ENCODE data around the gene APBA3. TPM values are rescaled to one million over a fixed set of nuclear protein-coding genes. Genes with fewer than 3 reads are reported as not detected.

The APBA3 gene
- total RNA-seq, 2 experiments from 2014 or later = 45.8 to 50.0 TPM

DNA sequence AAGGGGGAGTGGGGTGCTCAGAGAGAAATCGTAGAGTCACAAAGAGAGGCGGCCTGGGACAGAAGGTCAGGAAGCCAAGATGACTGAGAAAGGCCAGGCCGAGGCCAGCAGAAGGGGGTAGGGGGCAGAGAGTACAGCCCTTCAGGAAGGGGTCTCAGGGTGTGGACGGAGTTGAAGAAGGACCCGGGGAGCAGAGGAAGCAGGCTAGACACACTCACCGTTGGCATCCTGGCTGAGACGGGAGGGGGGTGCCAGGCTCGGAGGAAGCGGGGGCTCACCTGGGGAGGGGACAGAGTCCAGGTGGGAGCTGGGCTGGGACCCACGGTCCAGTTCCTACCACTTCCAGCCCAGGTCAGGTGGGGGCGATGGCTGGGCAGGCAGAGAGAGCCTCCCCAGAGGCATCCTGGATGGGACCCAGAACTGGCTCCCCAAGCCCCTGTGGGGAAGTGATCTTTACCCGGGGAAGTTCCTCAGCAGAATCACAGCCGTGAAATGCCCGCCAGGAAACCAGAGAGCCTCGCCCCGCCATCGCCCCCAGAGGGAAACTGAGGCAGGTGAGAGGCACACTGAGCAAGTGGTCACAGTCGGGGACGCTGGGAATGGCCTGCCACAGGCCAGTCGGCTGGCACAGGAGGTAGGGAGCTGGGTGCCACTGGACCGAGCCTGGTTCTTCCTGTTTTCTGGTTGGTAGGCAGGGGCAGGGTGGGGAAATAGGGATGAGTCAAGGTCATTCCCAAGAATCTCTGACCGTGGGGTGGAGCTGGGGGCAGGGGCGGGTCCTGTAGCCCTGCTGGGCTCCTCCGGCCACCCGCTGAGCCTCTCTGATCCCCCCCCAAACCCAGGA lies 23.3 kb upstream of the APBA3 start:
- DNase-seq = peak in 1 of 14 experiments; percentile 18
- Mint-ChIP-seq H3K27me3 (no peaks in the 10 kb centered on the region), H3K36me3 (ENCODE audit: low read depth) (peaks cover 19% of the 10 kb centered on the region), H3K4me1 (ENCODE audit: low read depth) (peaks cover 8% of the 10 kb centered on the region), H3K4me3 (peak overlapping the region; percentile 86), H3K27ac (no peak overlapping the region), H3K9me3 (peaks cover 4% of the 10 kb centered on the region)
- POLR2A ChIA-PET = interaction anchor here (1.1 kb wide), 2 partner anchors 22 to 27 kb away, joined by 3 to 4 read pairs; partner anchors contain the start of gene MRPL54
- ATAC-seq (ENCODE audit: poor library complexity) = no peak
- TF ChIP-seq, protein P1, sequence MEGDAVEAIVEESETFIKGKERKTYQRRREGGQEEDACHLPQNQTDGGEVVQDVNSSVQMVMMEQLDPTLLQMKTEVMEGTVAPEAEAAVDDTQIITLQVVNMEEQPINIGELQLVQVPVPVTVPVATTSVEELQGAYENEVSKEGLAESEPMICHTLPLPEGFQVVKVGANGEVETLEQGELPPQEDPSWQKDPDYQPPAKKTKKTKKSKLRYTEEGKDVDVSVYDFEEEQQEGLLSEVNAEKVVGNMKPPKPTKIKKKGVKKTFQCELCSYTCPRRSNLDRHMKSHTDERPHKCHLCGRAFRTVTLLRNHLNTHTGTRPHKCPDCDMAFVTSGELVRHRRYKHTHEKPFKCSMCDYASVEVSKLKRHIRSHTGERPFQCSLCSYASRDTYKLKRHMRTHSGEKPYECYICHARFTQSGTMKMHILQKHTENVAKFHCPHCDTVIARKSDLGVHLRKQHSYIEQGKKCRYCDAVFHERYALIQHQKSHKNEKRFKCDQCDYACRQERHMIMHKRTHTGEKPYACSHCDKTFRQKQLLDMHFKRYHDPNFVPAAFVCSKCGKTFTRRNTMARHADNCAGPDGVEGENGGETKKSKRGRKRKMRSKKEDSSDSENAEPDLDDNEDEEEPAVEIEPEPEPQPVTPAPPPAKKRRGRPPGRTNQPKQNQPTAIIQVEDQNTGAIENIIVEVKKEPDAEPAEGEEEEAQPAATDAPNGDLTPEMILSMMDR (IDR thresholded peaks at IDR 0.05) = no peak
- Histone ChIP-seq H3K4me3 (ENCODE audit: low read length) (peak overlapping the region; percentile 57), H3K9me3 (ENCODE audit: control insufficient read depth in 1 of 2, insufficient read depth in 1 of 2, low read length in 2 of 2) (peaks cover 17 to 36% of the 10 kb centered on the region in 2 experiments), H3K27ac (ENCODE audit: low read depth in 1 of 2, low read length in 2 of 2) (no peak overlapping the region), H3K27me3 (ENCODE audit: control insufficient read depth in 1 of 2, insufficient read depth in 2 of 2, low read length in 2 of 2) (no peaks in the 10 kb centered on the region), H3K36me3 (ENCODE audit: insufficient read depth, low read length) (peaks cover 4% of the 10 kb centered on the region), H3K4me1 (ENCODE audit: insufficient read depth, low read length) (peaks cover 21% of the 10 kb centered on the region)
- intact Hi-C loops (cut with DNase I, micrococcal nuclease) = loop anchor here in 1 of 2 experiments (5.0 kb wide), 1 partner anchor 37 kb away; no protein-coding TSS in a partner anchor
- CTCF ChIA-PET = no interaction called here

DNA sequence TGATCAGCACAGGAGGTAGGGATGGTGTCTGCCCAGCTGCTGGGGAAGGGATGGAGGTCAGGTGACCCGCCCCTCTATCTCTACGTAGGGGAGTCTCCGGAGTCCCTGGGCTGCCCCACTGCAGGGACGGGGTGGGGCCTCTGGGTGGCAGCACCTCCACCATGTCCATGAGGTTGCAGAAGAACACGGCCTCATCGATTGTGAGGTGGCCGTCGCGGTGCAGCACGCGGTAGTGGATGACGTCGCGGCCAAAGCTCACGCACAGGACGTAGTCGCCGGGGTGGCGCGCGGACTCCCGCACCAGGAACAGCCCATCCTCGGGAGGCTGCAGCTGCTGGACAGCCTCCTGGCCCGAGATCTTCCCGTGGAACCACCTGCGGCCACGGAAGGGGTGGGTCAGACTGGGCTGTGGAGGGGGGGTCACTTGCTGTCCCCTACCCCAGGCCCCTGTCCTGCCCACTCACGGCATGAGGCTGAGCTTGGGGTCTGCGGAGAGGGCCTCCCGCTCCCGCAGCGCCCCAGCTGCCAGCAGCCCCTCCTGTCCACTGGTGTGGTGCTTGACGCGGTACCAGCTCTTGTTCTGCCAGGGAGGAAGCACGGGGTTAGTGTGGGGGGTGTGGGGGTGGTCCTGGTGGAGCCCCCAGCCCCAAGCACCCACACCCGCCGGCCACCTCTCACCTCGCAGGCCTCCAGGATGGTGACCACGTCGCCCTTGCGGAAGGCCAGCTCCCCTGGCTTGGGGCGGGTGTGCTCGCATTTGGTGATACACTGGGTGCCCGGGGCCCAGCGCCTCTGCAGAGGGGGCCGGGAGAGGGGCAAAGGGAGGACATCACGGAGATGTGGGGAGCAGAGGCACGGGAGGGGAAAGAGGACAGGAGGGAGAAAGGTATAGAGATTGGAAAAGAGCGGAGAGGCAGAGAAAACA lies 22.4 kb upstream of the APBA3 start:
- Mint-ChIP-seq H3K36me3 (ENCODE audit: low read depth) (peaks cover 19% of the 10 kb centered on the region), H3K4me3 (peak overlapping the region; percentile 86), H3K4me1 (ENCODE audit: low read depth) (peaks cover 8% of the 10 kb centered on the region), H3K27me3 (no peaks in the 10 kb centered on the region), H3K27ac (no peak overlapping the region), H3K9me3 (peaks cover 4% of the 10 kb centered on the region)
- POLR2A ChIA-PET = interaction anchor here (1.6 kb wide), 1 partner anchor 21 kb away, joined by 4 read pairs; the partner anchor contains the start of gene MRPL54
- Histone ChIP-seq H3K4me3 (ENCODE audit: low read length) (no peak overlapping the region), H3K36me3 (ENCODE audit: insufficient read depth, low read length) (peaks cover 4% of the 10 kb centered on the region), H3K27me3 (ENCODE audit: control insufficient read depth in 1 of 2, insufficient read depth in 2 of 2, low read length in 2 of 2) (no peaks in the 10 kb centered on the region), H3K9me3 (ENCODE audit: control insufficient read depth in 1 of 2, insufficient read depth in 1 of 2, low read length in 2 of 2) (peaks cover 17 to 36% of the 10 kb centered on the region in 2 experiments), H3K27ac (ENCODE audit: low read depth in 1 of 2, low read length in 2 of 2) (no peak overlapping the region), H3K4me1 (ENCODE audit: insufficient read depth, low read length) (peaks cover 18% of the 10 kb centered on the region)
- TF ChIP-seq, protein P1 (IDR thresholded peaks at IDR 0.05) = peak; percentile 12
- ATAC-seq (ENCODE audit: poor library complexity) (peak; percentile 68), DNase-seq (peak in 7 of 14 experiments; percentile 18 to 67 (median 36))
- CTCF ChIA-PET = interaction anchor here (1.0 kb wide), 1 partner anchor 38 kb away, joined by 5 read pairs; no protein-coding TSS in a partner anchor
- intact Hi-C loops (cut with DNase I, micrococcal nuclease) = loop anchor here (1.0 to 5.0 kb wide), 2 partner anchors 38 kb away; no protein-coding TSS in a partner anchor

DNA sequence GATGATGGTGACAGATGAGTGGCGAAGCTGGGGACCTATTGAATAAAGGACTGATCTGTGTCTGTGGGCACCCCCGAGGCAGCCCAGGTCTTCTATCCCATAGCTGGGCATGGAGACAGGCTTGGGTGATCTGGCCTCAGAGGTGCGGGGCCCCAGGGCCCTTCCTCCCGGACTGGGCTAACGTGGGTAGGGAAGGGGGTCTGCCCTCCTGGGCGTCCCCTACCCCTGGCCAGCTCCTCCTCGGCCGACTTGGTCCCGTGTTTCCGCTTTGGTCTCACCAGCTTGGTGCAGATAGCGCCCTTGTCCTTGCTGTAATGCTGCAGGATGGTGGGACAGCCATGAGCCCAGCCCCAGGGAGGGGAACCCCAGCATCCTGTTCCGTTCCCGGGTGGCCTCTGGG lies 21.4 kb upstream of the APBA3 start:
- Mint-ChIP-seq H3K36me3 (ENCODE audit: low read depth) (peaks cover 19% of the 10 kb centered on the region), H3K27me3 (no peaks in the 10 kb centered on the region), H3K4me1 (ENCODE audit: low read depth) (peaks cover 8% of the 10 kb centered on the region), H3K27ac (no peak overlapping the region), H3K4me3 (no peak overlapping the region), H3K9me3 (peaks cover 4% of the 10 kb centered on the region)
- Histone ChIP-seq H3K9me3 (ENCODE audit: control insufficient read depth in 1 of 2, insufficient read depth in 1 of 2, low read length in 2 of 2) (peaks cover 17 to 36% of the 10 kb centered on the region in 2 experiments), H3K27ac (ENCODE audit: low read depth in 1 of 2, low read length in 2 of 2) (no peak overlapping the region), H3K4me1 (ENCODE audit: insufficient read depth, low read length) (peaks cover 18% of the 10 kb centered on the region), H3K27me3 (ENCODE audit: control insufficient read depth in 1 of 2, insufficient read depth in 2 of 2, low read length in 2 of 2) (no peaks in the 10 kb centered on the region), H3K36me3 (ENCODE audit: insufficient read depth, low read length) (peaks cover 4% of the 10 kb centered on the region), H3K4me3 (ENCODE audit: low read length) (no peak overlapping the region)
- DNase-seq (no peak), ATAC-seq (ENCODE audit: poor library complexity) (no peak)
- intact Hi-C loops (cut with DNase I, micrococcal nuclease) = loop anchor here (1.0 to 5.0 kb wide), 2 partner anchors 39 kb away; no protein-coding TSS in a partner anchor
- ChIA-PET CTCF (interaction anchor here (1.0 kb wide), 1 partner anchor 39 kb away, joined by 5 read pairs; no protein-coding TSS in a partner anchor), POLR2A (interaction anchor here (1.6 kb wide), 1 partner anchor 20 kb away, joined by 4 read pairs; the partner anchor contains the start of gene MRPL54)
- TF ChIP-seq, protein P1 (IDR thresholded peaks at IDR 0.05) = no peak
